ENCODE results near the gene NOVA2. TPM values are rescaled to one million over a fixed set of nuclear protein-coding genes. Genes with fewer than 3 reads are reported as not detected.

Gene NOVA2
- polyA plus RNA-seq, 1 donor = 2.5 TPM

- Histone ChIP-seq H3K4me3 (ENCODE audit: low read length) (no peak overlapping the region), H3K9me3 (ENCODE audit: control insufficient read depth, low read depth, low read length) (no peaks in the 10 kb centered on the region), H3K4me1 (ENCODE audit: control insufficient read depth, insufficient read depth, low read length) (peaks cover 14% of the 10 kb centered on the region), H3K36me3 (ENCODE audit: control insufficient read depth, insufficient read depth, low read length) (peaks cover 4% of the 10 kb centered on the region), H3K27ac (ENCODE audit: low read length) (no peak overlapping the region), H3K27me3 (ENCODE audit: control insufficient read depth, insufficient read depth, low read length) (peaks cover 38% of the 10 kb centered on the region)
- WGBS (ENCODE audit: insufficient coverage, low lambda C conversion rate) = no CpG with 5 or more reads among the region's 7 CpGs
- DNase-seq = no peak
Measured at GRCh38 chr19:46017095-46017429, 43.4 kb upstream of the NOVA2 start.

GRCh38 chr19:46016426-46017094 is 42.9 kb upstream of the NOVA2 start:
- H3K4me1 ChIP-seq (ENCODE audit: control insufficient read depth, insufficient read depth, low read length) = peaks cover 14% of the 10 kb centered on the region
- peaks cover 4% of the 10 kb centered on the region for H3K36me3 ChIP-seq (ENCODE audit: control insufficient read depth, insufficient read depth, low read length)
- no peaks in the 10 kb centered on the region for H3K9me3 ChIP-seq (ENCODE audit: control insufficient read depth, low read depth, low read length)
- peaks cover 34% of the 10 kb centered on the region for H3K27me3 ChIP-seq (ENCODE audit: control insufficient read depth, insufficient read depth, low read length)
- WGBS (ENCODE audit: insufficient coverage, low lambda C conversion rate) = no CpG with 5 or more reads among the region's 48 CpGs
- no peak overlapping the region for H3K27ac ChIP-seq (ENCODE audit: low read length)
- peak overlapping the region; percentile 61 for H3K4me3 ChIP-seq (ENCODE audit: low read length)
- DNase-seq = peak; percentile 66 to 73

GRCh38 chr19:46015687-46016425 is 42.2 kb upstream of the NOVA2 start:
- no peak overlapping the region for H3K27ac ChIP-seq (ENCODE audit: low read length)
- peak overlapping the region; percentile 61 for H3K4me3 ChIP-seq (ENCODE audit: low read length)
- peaks cover 34% of the 10 kb centered on the region for H3K27me3 ChIP-seq (ENCODE audit: control insufficient read depth, insufficient read depth, low read length)
- peaks cover 14% of the 10 kb centered on the region for H3K4me1 ChIP-seq (ENCODE audit: control insufficient read depth, insufficient read depth, low read length)
- no peak for DNase-seq
- H3K36me3 ChIP-seq (ENCODE audit: control insufficient read depth, insufficient read depth, low read length) = peaks cover 4% of the 10 kb centered on the region
- no CpG with 5 or more reads among the region's 63 CpGs for WGBS (ENCODE audit: insufficient coverage, low lambda C conversion rate)
- H3K9me3 ChIP-seq (ENCODE audit: control insufficient read depth, low read depth, low read length) = no peaks in the 10 kb centered on the region

GRCh38 chr19:46014941-46015686 is 41.4 kb upstream of the NOVA2 start:
- no peak overlapping the region for H3K4me3 ChIP-seq (ENCODE audit: low read length)
- peak in 1 of 2 donors; percentile 54 for DNase-seq
- no CpG with 5 or more reads among the region's 74 CpGs for WGBS (ENCODE audit: insufficient coverage, low lambda C conversion rate)

GRCh38 chr19:46014534-46014933 is 40.9 kb upstream of the NOVA2 start:
- no peaks in the 10 kb centered on the region for H3K9me3 ChIP-seq (ENCODE audit: control insufficient read depth, low read depth, low read length)
- H3K4me1 ChIP-seq (ENCODE audit: control insufficient read depth, insufficient read depth, low read length) = peaks cover 14% of the 10 kb centered on the region
- H3K36me3 ChIP-seq (ENCODE audit: control insufficient read depth, insufficient read depth, low read length) = peaks cover 4% of the 10 kb centered on the region
- no peak overlapping the region for H3K27ac ChIP-seq (ENCODE audit: low read length)
- peaks cover 34% of the 10 kb centered on the region for H3K27me3 ChIP-seq (ENCODE audit: control insufficient read depth, insufficient read depth, low read length)
- H3K4me3 ChIP-seq (ENCODE audit: low read length) = no peak overlapping the region
- no peak for DNase-seq
- no CpG with 5 or more reads among the region's 8 CpGs for WGBS (ENCODE audit: insufficient coverage, low lambda C conversion rate)

More at GRCh38 chr19:46014941-46015686, 41.4 kb upstream of the NOVA2 start:
- H3K36me3 ChIP-seq (ENCODE audit: control insufficient read depth, insufficient read depth, low read length) = peaks cover 4% of the 10 kb centered on the region
- H3K27me3 ChIP-seq (ENCODE audit: control insufficient read depth, insufficient read depth, low read length) = peaks cover 34% of the 10 kb centered on the region
- no peak overlapping the region for H3K27ac ChIP-seq (ENCODE audit: low read length)
- H3K9me3 ChIP-seq (ENCODE audit: control insufficient read depth, low read depth, low read length) = no peaks in the 10 kb centered on the region
- peaks cover 14% of the 10 kb centered on the region for H3K4me1 ChIP-seq (ENCODE audit: control insufficient read depth, insufficient read depth, low read length)

GRCh38 chr19:46009530-46010510 is 36.2 kb upstream of the NOVA2 start:
- H3K4me1 ChIP-seq (ENCODE audit: control insufficient read depth, insufficient read depth, low read length) = peaks cover 5% of the 10 kb centered on the region
- H3K27me3 ChIP-seq (ENCODE audit: control insufficient read depth, insufficient read depth, low read length) = peaks cover 18% of the 10 kb centered on the region
- 100% methylated on average over 1 of the region's 28 CpGs for WGBS (ENCODE audit: insufficient coverage, low lambda C conversion rate)
- DNase-seq = peak in 1 of 2 donors; percentile 45
- peaks cover 10% of the 10 kb centered on the region for H3K36me3 ChIP-seq (ENCODE audit: control insufficient read depth, insufficient read depth, low read length)
- no peaks in the 10 kb centered on the region for H3K9me3 ChIP-seq (ENCODE audit: control insufficient read depth, low read depth, low read length)
- no peak overlapping the region for H3K4me3 ChIP-seq (ENCODE audit: low read length)
- no peak overlapping the region for H3K27ac ChIP-seq (ENCODE audit: low read length)

GRCh38 chr19:46006411-46006810 is 32.7 kb upstream of the NOVA2 start:
- Histone ChIP-seq H3K4me3 (ENCODE audit: low read length) (no peak overlapping the region), H3K27ac (ENCODE audit: low read length) (no peak overlapping the region), H3K36me3 (ENCODE audit: control insufficient read depth, insufficient read depth, low read length) (peaks cover 19% of the 10 kb centered on the region), H3K9me3 (ENCODE audit: control insufficient read depth, low read depth, low read length) (no peaks in the 10 kb centered on the region), H3K27me3 (ENCODE audit: control insufficient read depth, insufficient read depth, low read length) (no peaks in the 10 kb centered on the region), H3K4me1 (ENCODE audit: control insufficient read depth, insufficient read depth, low read length) (no peaks in the 10 kb centered on the region)
- DNase-seq = no peak
- WGBS (ENCODE audit: insufficient coverage, low lambda C conversion rate) = no CpG with 5 or more reads among the region's 13 CpGs

- Histone ChIP-seq H3K27me3 (ENCODE audit: control insufficient read depth, insufficient read depth, low read length) (peaks cover 16% of the 10 kb centered on the region), H3K4me1 (ENCODE audit: control insufficient read depth, insufficient read depth, low read length) (no peaks in the 10 kb centered on the region), H3K9me3 (ENCODE audit: control insufficient read depth, low read depth, low read length) (no peaks in the 10 kb centered on the region), H3K27ac (ENCODE audit: low read length) (no peak overlapping the region), H3K36me3 (ENCODE audit: control insufficient read depth, insufficient read depth, low read length) (peaks cover 19% of the 10 kb centered on the region), H3K4me3 (ENCODE audit: low read length) (no peak overlapping the region)
- DNase-seq = no peak
- no CpG with 5 or more reads among the region's 15 CpGs for WGBS (ENCODE audit: insufficient coverage, low lambda C conversion rate)
Measured at GRCh38 chr19:46002678-46003275, 29.1 kb upstream of the NOVA2 start.

GRCh38 chr19:46000491-46001246 is 27.0 kb upstream of the NOVA2 start:
- peaks cover 16% of the 10 kb centered on the region for H3K27me3 ChIP-seq (ENCODE audit: control insufficient read depth, insufficient read depth, low read length)
- WGBS (ENCODE audit: insufficient coverage, low lambda C conversion rate) = no CpG with 5 or more reads among the region's 34 CpGs
- peak overlapping the region; percentile 11 for H3K4me3 ChIP-seq (ENCODE audit: low read length)
- peaks cover 4% of the 10 kb centered on the region for H3K4me1 ChIP-seq (ENCODE audit: control insufficient read depth, insufficient read depth, low read length)
- no peak overlapping the region for H3K27ac ChIP-seq (ENCODE audit: low read length)
- H3K36me3 ChIP-seq (ENCODE audit: control insufficient read depth, insufficient read depth, low read length) = peaks cover 9% of the 10 kb centered on the region
- peak in 1 of 2 donors; percentile 44 for DNase-seq
- no peaks in the 10 kb centered on the region for H3K9me3 ChIP-seq (ENCODE audit: control insufficient read depth, low read depth, low read length)
